Esophagus (tissue), 2 donors: ENCODE results near the gene C1orf52. TPM values are rescaled to one million over a fixed set of nuclear protein-coding genes. Genes with fewer than 3 reads are reported as not detected.

Source experiments
- H3K27ac ChIP-seq, 2 donors: one replicate each; pipeline ENCODE4 v1.5.1; 2013; ENCODE audit warnings: low read depth in 2 of 2, mild to moderate bottlenecking in 2 of 2, inconsistent platforms in 1 of 2, low read length in 1 of 2, moderate library complexity in 1 of 2
- H3K27me3 ChIP-seq, 2 donors: one replicate each; pipeline ENCODE4 v1.6.1; 2013; ENCODE audit warnings: low read length in 2 of 2, control low read depth in 1 of 2, mild to moderate bottlenecking in 1 of 2; ENCODE audit not compliant: insufficient read depth in 2 of 2, control insufficient read depth in 1 of 2
- H3K36me3 ChIP-seq, 2 donors: one replicate each; pipeline ENCODE4 v1.6.1; 2013; ENCODE audit warnings: low read length in 1 of 2; ENCODE audit not compliant: control insufficient read depth in 2 of 2, insufficient read depth in 2 of 2
- H3K4me1 ChIP-seq, 2 donors: one replicate each; pipeline ENCODE4 v1.6.1; 2013; ENCODE audit warnings: low read length in 1 of 2; ENCODE audit not compliant: control insufficient read depth in 2 of 2, insufficient read depth in 2 of 2
- H3K4me3 ChIP-seq, 2 donors: one replicate each; pipeline ENCODE4 v1.5.1; 2013; ENCODE audit warnings: low read length in 2 of 2, mild to moderate bottlenecking in 2 of 2, low read depth in 1 of 2, moderate library complexity in 1 of 2
- H3K9me3 ChIP-seq, 2 donors: one replicate each; pipeline ENCODE4 v1.6.1; 2013; ENCODE audit warnings: mild to moderate bottlenecking in 2 of 2, low read depth in 1 of 2, low read length in 1 of 2, moderate library complexity in 1 of 2; ENCODE audit not compliant: control insufficient read depth in 2 of 2, insufficient read depth in 1 of 2
- WGBS, 2 donors: extraction: QIAGEN DNeasy Blood & Tissue Kit; methylation state at CpG; one replicate each; pipeline ENCODE4 v1.1.7; 2013; 5-methylcytosine and 5-hydroxymethylcytosine counted together
- polyA plus RNA-seq, 2 donors: library from polyadenylated mRNA; stranded (reverse); fragments of 200-250 nt; gene quantifications; one replicate each; pipeline ENCODE4 v1.2.3, GENCODE V29; 2013
- donor health status: healthy with polysubstance abuse.
- donor health status: Bipolar disorder and iron deficiency.

C1orf52 gene
- 10 to 100 TPM; 12.4 to 17.8 TPM for polyA plus RNA-seq

- H3K4me1 ChIP-seq, result no peaks in the 10 kb centered on the region
- H3K36me3 ChIP-seq, result peaks cover 0 to 2% of the 10 kb centered on the region in 2 donors
- H3K9me3 ChIP-seq, result no peaks in the 10 kb centered on the region
- WGBS, 2 donors, result 0 to 1% methylated on average over 61 to 65 of the region's 65 CpGs
- no peaks in the 10 kb centered on the region for H3K27me3 ChIP-seq
- H3K27ac ChIP-seq, result peak within 1 kb of the TSS; percentile 72 to 81
- H3K4me3 ChIP-seq, result peak within 1 kb of the TSS; percentile 99
Observed at GRCh38 chr1:85259118-85259911, at the start of gene C1orf52. C1orf52 (minus strand) TSS chr1:85259662; CDS start chr1:85259633, 29 bp downstream.

GRCh38 chr1:85308833-85309350, 49.4 kb upstream of the C1orf52 start:
- H3K4me1 ChIP-seq, result peaks cover 0 to 2% of the 10 kb centered on the region in 2 donors
- H3K9me3 ChIP-seq, result no peaks in the 10 kb centered on the region
- 71 to 74% methylated on average over 4 of the region's 4 CpGs for WGBS, 2 donors
- no peaks in the 10 kb centered on the region for H3K27me3 ChIP-seq
- no peak overlapping the region for H3K4me3 ChIP-seq
- no peak overlapping the region for H3K27ac ChIP-seq
- H3K36me3 ChIP-seq, result no peaks in the 10 kb centered on the region

- Histone ChIP-seq H3K27ac (no peak overlapping the region), H3K4me3 (no peak overlapping the region), H3K36me3 (no peaks in the 10 kb centered on the region), H3K4me1 (peaks cover 0 to 2% of the 10 kb centered on the region in 2 donors), H3K27me3 (no peaks in the 10 kb centered on the region), H3K9me3 (no peaks in the 10 kb centered on the region)
- WGBS, 2 donors, result 19% methylated on average over 27 of the region's 27 CpGs
Observed at GRCh38 chr1:85307987-85308832, 48.7 kb upstream of the C1orf52 start.

- Histone ChIP-seq H3K4me3 (no peak overlapping the region), H3K36me3 (no peaks in the 10 kb centered on the region), H3K9me3 (no peaks in the 10 kb centered on the region), H3K27ac (no peak overlapping the region), H3K4me1 (peaks cover 0 to 2% of the 10 kb centered on the region in 2 donors), H3K27me3 (no peaks in the 10 kb centered on the region)
- 88 to 97% methylated on average over 4 of the region's 4 CpGs for WGBS, 2 donors
Observed at GRCh38 chr1:85306236-85306635, 46.8 kb upstream of the C1orf52 start.

GRCh38 chr1:85303440-85304162, 44.1 kb upstream of the C1orf52 start:
- H3K4me3 ChIP-seq, result no peak overlapping the region
- H3K36me3 ChIP-seq, result no peaks in the 10 kb centered on the region
- no peaks in the 10 kb centered on the region for H3K9me3 ChIP-seq
- H3K27ac ChIP-seq, result no peak overlapping the region
- no peaks in the 10 kb centered on the region for H3K27me3 ChIP-seq
- peaks cover 0 to 2% of the 10 kb centered on the region in 2 donors for H3K4me1 ChIP-seq
- 64 to 65% methylated on average over 4 of the region's 4 CpGs for WGBS, 2 donors

GRCh38 chr1:85300140-85300539, 40.7 kb upstream of the C1orf52 start:
- 78 to 82% methylated on average over 3 of the region's 3 CpGs for WGBS, 2 donors
- Histone ChIP-seq H3K9me3 (no peaks in the 10 kb centered on the region), H3K4me3 (no peak overlapping the region), H3K4me1 (peaks cover 2 to 7% of the 10 kb centered on the region in 2 donors), H3K36me3 (no peaks in the 10 kb centered on the region), H3K27me3 (no peaks in the 10 kb centered on the region), H3K27ac (no peak overlapping the region)

GRCh38 chr1:85297855-85298629, 38.6 kb upstream of the C1orf52 start:
- no peaks in the 10 kb centered on the region for H3K36me3 ChIP-seq
- peak overlapping the region; percentile 88 to 96 for H3K27ac ChIP-seq
- peak overlapping the region in 1 of 2 donors; percentile 23 for H3K4me3 ChIP-seq
- H3K9me3 ChIP-seq, result no peaks in the 10 kb centered on the region
- 16 to 18% methylated on average over 11 of the region's 11 CpGs for WGBS, 2 donors
- peaks cover 2 to 13% of the 10 kb centered on the region in 2 donors for H3K4me1 ChIP-seq
- no peaks in the 10 kb centered on the region for H3K27me3 ChIP-seq

- no peaks in the 10 kb centered on the region for H3K9me3 ChIP-seq
Observed at GRCh38 chr1:85297538-85297854, 38.0 kb upstream of the C1orf52 start.

More at GRCh38 chr1:85297538-85297854, 38.0 kb upstream of the C1orf52 start:
- H3K27me3 ChIP-seq, result no peaks in the 10 kb centered on the region
- H3K4me3 ChIP-seq, result no peak overlapping the region
- H3K27ac ChIP-seq, result peak overlapping the region; percentile 74 to 88
- no peaks in the 10 kb centered on the region for H3K36me3 ChIP-seq
- peaks cover 2 to 13% of the 10 kb centered on the region in 2 donors for H3K4me1 ChIP-seq
- 15 to 30% methylated on average over 1 of the region's 1 CpG for WGBS, 2 donors
